H1 (cell line): ENCODE measurements around the gene PPFIA2. TPM values are rescaled to one million over a fixed set of nuclear protein-coding genes. Genes with fewer than 3 reads are reported as not detected.

ENCODE experiments used
- CTBP2 ChIP-seq: IDR thresholded peaks from 2 replicates; pipeline ENCODE4 v1.7.0; 2011; ENCODE audit warnings: borderline replicate concordance, mild to moderate bottlenecking, moderate library complexity, mixed read lengths, low read length; ENCODE audit not compliant: insufficient read depth, insufficient read length
- polyA plus RNA-seq, 7 experiments: library from polyadenylated mRNA; depleted of rRNA in 3 of 7; stranded (reverse) in 5 of 7; unstranded in 2 of 7; fragments of >200 nt in 5 of 7; fragments of 200-250 nt in 2 of 7; gene quantifications; 1 replicate in 5 of 7; 2 replicates in 1 of 7; 4 replicates in 1 of 7; pipeline versions ENCODE4 v1.2.1 to v1.2.3, GENCODE V29; 2011 to 2013; ENCODE audit warnings: missing spikeins in 2 of 7, mixed read lengths in 2 of 7
- total RNA-seq: library from RNA; stranded (reverse); fragmentation: NEBNext Ultra II Directional; extraction: Animal tissue kit (Norgen Biotek cat#: 25700); gene quantifications from 2 replicates; pipeline ENCODE4 v1.2.1, GENCODE V29; 2021

PPFIA2 gene
- total and polyA plus RNA-seq, 2 of the 8 experiments (the other 6 are each of a cell fraction or from before 2014, with no cell fraction given), result 1.2 to 1.8 TPM

- no peak for TF ChIP-seq CTBP2
These were observed 201.1 kb downstream of the PPFIA2 start (continued) for GRCh38 chr12:81558031-81558430.
